ENCODE results near the gene SOX11. TPM values are rescaled to one million over a fixed set of nuclear protein-coding genes. Genes with fewer than 3 reads are reported as not detected.

Gene SOX11
- total RNA-seq, 2 experiments from 2014 or later, result not detected

DNA sequence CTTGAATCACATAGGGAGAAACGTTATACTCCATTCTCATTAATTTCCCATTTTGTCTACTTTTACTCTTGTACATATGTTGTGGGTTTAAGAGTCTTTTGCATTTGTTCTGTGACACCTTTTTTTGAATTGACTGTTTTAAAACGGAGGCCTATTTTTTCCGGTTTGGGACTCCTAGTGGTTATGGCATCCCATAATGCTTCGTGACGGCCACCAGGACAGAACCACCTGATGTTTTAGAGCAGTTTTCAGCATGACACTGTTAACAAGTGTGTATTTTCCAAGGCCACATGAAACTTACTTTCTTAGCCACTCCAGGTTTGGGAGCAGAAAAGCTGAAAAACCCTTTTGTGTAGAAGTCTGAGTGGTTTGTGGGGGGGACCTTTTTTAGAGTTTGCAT lies 8.4 kb downstream of the SOX11 start:
- CTCF ChIA-PET, result no interaction called here
- TF ChIP-seq CTCF (IDR thresholded peaks at IDR 0.05), result no peak
- no peak for ATAC-seq (ENCODE audit: poor library complexity)
- no peak for DNase-seq
- peaks cover 0 to 23% of the 10 kb centered on the region in 2 experiments for H3K9me3 ChIP-seq (ENCODE audit: control insufficient read depth in 1 of 2, insufficient read depth in 1 of 2, low read length in 2 of 2)
- no peaks in the 10 kb centered on the region for H3K36me3 ChIP-seq (ENCODE audit: insufficient read depth, low read length)
- H3K27me3 ChIP-seq (ENCODE audit: control insufficient read depth in 1 of 2, insufficient read depth in 2 of 2, low read length in 2 of 2), result peaks cover 13 to 32% of the 10 kb centered on the region in 2 experiments
- H3K27ac Mint-ChIP-seq, result no peak overlapping the region
- H3K9me3 Mint-ChIP-seq, result no peaks in the 10 kb centered on the region
- H3K4me1 Mint-ChIP-seq (ENCODE audit: low read depth), result peaks cover 1% of the 10 kb centered on the region
- no peak overlapping the region for H3K4me3 Mint-ChIP-seq
- POLR2A ChIA-PET, result no interaction called here
- no peak overlapping the region for H3K4me3 ChIP-seq (ENCODE audit: low read length)
- H3K36me3 Mint-ChIP-seq (ENCODE audit: low read depth), result no peaks in the 10 kb centered on the region
- peaks cover 57% of the 10 kb centered on the region for H3K27me3 Mint-ChIP-seq
- intact Hi-C loops (cut with DNase I, micrococcal nuclease), result no loop called here
- no peak overlapping the region for H3K27ac ChIP-seq (ENCODE audit: low read depth in 1 of 2, low read length in 2 of 2)
- H3K4me1 ChIP-seq (ENCODE audit: insufficient read depth, low read length), result no peaks in the 10 kb centered on the region

GRCh38 chr2:5701266-5701665 lies 9.1 kb downstream of the SOX11 start:
- ChIA-PET POLR2A (no interaction called here), CTCF (no interaction called here)
- DNase-seq, result no peak
- Histone ChIP-seq H3K9me3 (ENCODE audit: control insufficient read depth in 1 of 2, insufficient read depth in 1 of 2, low read length in 2 of 2) (peaks cover 0 to 22% of the 10 kb centered on the region in 2 experiments), H3K4me3 (ENCODE audit: low read length) (no peak overlapping the region), H3K27me3 (ENCODE audit: control insufficient read depth in 1 of 2, insufficient read depth in 2 of 2, low read length in 2 of 2) (peaks cover 7 to 24% of the 10 kb centered on the region in 2 experiments), H3K27ac (ENCODE audit: low read depth in 1 of 2, low read length in 2 of 2) (no peak overlapping the region), H3K36me3 (ENCODE audit: insufficient read depth, low read length) (no peaks in the 10 kb centered on the region), H3K4me1 (ENCODE audit: insufficient read depth, low read length) (no peaks in the 10 kb centered on the region)
- no peak for ATAC-seq (ENCODE audit: poor library complexity)
- Mint-ChIP-seq H3K27me3 (peaks cover 52% of the 10 kb centered on the region), H3K4me1 (ENCODE audit: low read depth) (no peaks in the 10 kb centered on the region), H3K9me3 (no peaks in the 10 kb centered on the region), H3K36me3 (ENCODE audit: low read depth) (no peaks in the 10 kb centered on the region), H3K4me3 (no peak overlapping the region), H3K27ac (no peak overlapping the region)
- intact Hi-C loops (cut with DNase I, micrococcal nuclease), result no loop called here
- no peak for TF ChIP-seq CTCF (IDR thresholded peaks at IDR 0.05)

DNA sequence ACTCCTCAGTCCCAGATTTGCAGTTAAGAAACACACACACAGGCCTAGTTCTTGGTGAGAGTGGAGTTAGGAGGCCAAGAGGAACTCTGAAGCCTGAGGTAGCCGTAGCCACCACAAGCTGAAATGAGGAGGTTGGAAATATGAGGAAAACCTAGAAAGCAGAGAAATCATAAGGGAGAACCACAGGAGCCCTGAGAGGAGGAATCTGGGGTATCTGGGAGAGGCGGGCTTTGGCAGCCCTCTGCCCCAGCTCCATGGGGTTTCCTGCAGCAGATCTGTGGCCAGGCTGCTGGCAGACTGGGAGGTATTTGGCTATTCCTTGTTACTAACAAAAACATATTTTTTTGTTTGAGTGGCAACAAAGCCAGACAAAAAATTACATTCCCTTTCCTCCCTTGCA lies 11.0 kb downstream of the SOX11 start:
- Histone ChIP-seq H3K27ac (ENCODE audit: low read depth in 1 of 2, low read length in 2 of 2) (no peak overlapping the region), H3K4me1 (ENCODE audit: insufficient read depth, low read length) (no peaks in the 10 kb centered on the region), H3K36me3 (ENCODE audit: insufficient read depth, low read length) (no peaks in the 10 kb centered on the region), H3K27me3 (ENCODE audit: control insufficient read depth in 1 of 2, insufficient read depth in 2 of 2, low read length in 2 of 2) (peaks cover 1 to 15% of the 10 kb centered on the region in 2 experiments), H3K9me3 (ENCODE audit: control insufficient read depth in 1 of 2, insufficient read depth in 1 of 2, low read length in 2 of 2) (peaks cover 0 to 24% of the 10 kb centered on the region in 2 experiments), H3K4me3 (ENCODE audit: low read length) (no peak overlapping the region)
- Mint-ChIP-seq H3K27ac (no peak overlapping the region), H3K36me3 (ENCODE audit: low read depth) (no peaks in the 10 kb centered on the region), H3K27me3 (peaks cover 49% of the 10 kb centered on the region), H3K4me3 (no peak overlapping the region), H3K9me3 (no peaks in the 10 kb centered on the region), H3K4me1 (ENCODE audit: low read depth) (no peaks in the 10 kb centered on the region)
- TF ChIP-seq CTCF (IDR thresholded peaks at IDR 0.05), result no peak
- ChIA-PET CTCF (no interaction called here), POLR2A (no interaction called here)
- DNase-seq (no peak), ATAC-seq (ENCODE audit: poor library complexity) (no peak)
- intact Hi-C loops (cut with DNase I, micrococcal nuclease), result no loop called here
